CD14-positive monocyte (primary cell): ENCODE data around the gene PCCA. TPM values are rescaled to one million over a fixed set of nuclear protein-coding genes. Genes with fewer than 3 reads are reported as not detected.

Experiments
- DNase-seq, 3 donors: peaks; one replicate each; pipeline ENCODE4 v3.0.0-alpha.2; 2011 to 2022
- H2AFZ ChIP-seq: 2 replicates; pipeline ENCODE4 v1.6.0; 2012; ENCODE audit warnings: mild to moderate bottlenecking, low read depth, low read length, inconsistent platforms; ENCODE audit not compliant: insufficient read depth, poor library complexity, severe bottlenecking
- H3K27ac ChIP-seq, 2 donors: 1 replicate in 1 of 2; 2 replicates in 1 of 2; pipeline ENCODE4 v1.5.1; 2012 to 2013; ENCODE audit warnings: low read length in 2 of 2, control low read depth in 1 of 2, inconsistent platforms in 1 of 2, low read depth in 1 of 2, mild to moderate bottlenecking in 1 of 2
- H3K27me3 ChIP-seq, 2 donors: one replicate each; pipeline versions ENCODE4 v1.6.0 to v1.6.1; 2011 to 2013; ENCODE audit warnings: low read length in 2 of 2; ENCODE audit not compliant: control insufficient read depth in 2 of 2, insufficient read depth in 2 of 2
- H3K36me3 ChIP-seq, 2 donors: replicated peaks in 1 of 2; 1 replicate in 1 of 2; 2 replicates in 1 of 2; pipeline versions ENCODE4 v1.5.1 to v1.6.1; 2012 to 2013; ENCODE audit warnings: low read length in 2 of 2, control low read depth in 1 of 2, inconsistent platforms in 1 of 2, mild to moderate bottlenecking in 1 of 2; ENCODE audit not compliant: insufficient read depth in 2 of 2, control insufficient read depth in 1 of 2
- H3K4me1 ChIP-seq, 2 donors: 1 replicate in 1 of 2; 2 replicates in 1 of 2; pipeline versions ENCODE4 v1.5.1 to v1.6.1; 2012 to 2013; ENCODE audit warnings: low read length in 2 of 2, control low read depth in 1 of 2, inconsistent platforms in 1 of 2, mild to moderate bottlenecking in 1 of 2, moderate library complexity in 1 of 2; ENCODE audit not compliant: insufficient read depth in 2 of 2, control insufficient read depth in 1 of 2
- H3K4me2 ChIP-seq: replicated peaks from 2 replicates; pipeline ENCODE3; 2012; ENCODE audit warnings: low read length, moderate library complexity, mild to moderate bottlenecking; ENCODE audit not compliant: poor library complexity, severe bottlenecking; ENCODE audit errors: extremely low read depth
- H3K4me3 ChIP-seq, 3 experiments: fragments of 200-600 bp in 1 of 3; sonication (generic) in 1 of 3; replicated peaks in 1 of 3; 1 replicate in 2 of 3; 2 replicates in 1 of 3; pipeline ENCODE4 v1.5.1; 2011 to 2013; ENCODE audit warnings: low read length in 3 of 3, mild to moderate bottlenecking in 3 of 3, control low read depth in 2 of 3, low read depth in 2 of 3, inconsistent platforms in 1 of 3, moderate library complexity in 1 of 3
- H3K79me2 ChIP-seq: 2 replicates; pipeline ENCODE4 v1.6.0; 2012; ENCODE audit warnings: mild to moderate bottlenecking, control low read depth, inconsistent platforms, low read length, moderate library complexity; ENCODE audit not compliant: insufficient read depth
- H3K9ac ChIP-seq: 2 replicates; pipeline ENCODE4 v1.6.0; 2017; ENCODE audit warnings: low read length, mild to moderate bottlenecking; ENCODE audit not compliant: insufficient read depth, poor library complexity, severe bottlenecking
- H3K9me3 ChIP-seq, 2 donors: replicated peaks in 1 of 2; 1 replicate in 1 of 2; 2 replicates in 1 of 2; pipeline versions ENCODE4 v1.5.1 to v1.6.1; 2012 to 2013; ENCODE audit warnings: low read length in 2 of 2, control low read depth in 1 of 2; ENCODE audit not compliant: control insufficient read depth in 1 of 2, insufficient read depth in 1 of 2
- H4K20me1 ChIP-seq: 2 replicates; pipeline ENCODE4 v1.6.0; 2012; ENCODE audit warnings: mild to moderate bottlenecking, low read length, control low read depth, moderate library complexity; ENCODE audit not compliant: insufficient read depth
- H3K27ac Mint-ChIP-seq, 7 donors: one replicate each; pipeline ENCODE4 v1.8.0; 2020; ENCODE audit warnings: mild to moderate bottlenecking in 7 of 7, mixed read lengths in 7 of 7, moderate library complexity in 6 of 7, inconsistent platforms in 2 of 7
- H3K27me3 Mint-ChIP-seq, 3 donors: one replicate each; pipeline ENCODE4 v1.8.0; 2021 to 2022; ENCODE audit warnings: low read depth in 3 of 3, mild to moderate bottlenecking in 3 of 3, mixed read lengths in 3 of 3, moderate library complexity in 3 of 3, inconsistent platforms in 1 of 3
- H3K36me3 Mint-ChIP-seq, 2 donors: one replicate each; pipeline ENCODE4 v1.8.0; 2020; ENCODE audit warnings: mixed read lengths in 2 of 2, inconsistent platforms in 1 of 2, mild to moderate bottlenecking in 1 of 2
- H3K4me1 Mint-ChIP-seq: one replicate; pipeline ENCODE4 v1.8.0; 2020; ENCODE audit warnings: mild to moderate bottlenecking, mixed read lengths
- H3K4me3 Mint-ChIP-seq, 2 donors: one replicate each; pipeline ENCODE4 v1.8.0; 2020; ENCODE audit warnings: mild to moderate bottlenecking in 2 of 2, mixed read lengths in 2 of 2, moderate library complexity in 1 of 2
- H3K9me3 Mint-ChIP-seq, 7 donors: one replicate each; pipeline ENCODE4 v1.8.0; 2020 to 2022; ENCODE audit warnings: mixed read lengths in 7 of 7, mild to moderate bottlenecking in 6 of 7, moderate library complexity in 6 of 7, inconsistent platforms in 2 of 7
- CTCF ChIP-seq: fragments of 200-600 bp; IDR thresholded peaks from one replicate; pipeline ENCODE4 v1.8.0; 2022; ENCODE audit warnings: antibody characterized with exemption, mild to moderate bottlenecking
- WGBS: methylation state at CpG from one replicate; pipeline ENCODE4 v1.1.5; 2013; ENCODE audit warnings: missing lambda C conversion rate; ENCODE audit not compliant: insufficient coverage; 5-methylcytosine and 5-hydroxymethylcytosine counted together
- intact Hi-C, 2 donors: fragments of 100-400 bp; cut with micrococcal nuclease; formaldehyde crosslinking; loops; one replicate each; pipeline versions ENCODE4 v1.15.0 to v1.15.1; 2023
- polyA plus RNA-seq, 3 donors: library from polyadenylated mRNA; depleted of rRNA in 1 of 3; unstranded in 2 of 3; stranded (reverse) in 1 of 3; fragments of 300-500 nt in 2 of 3; fragments of >200 nt in 1 of 3; fragmentation: Illumina TruSeq in 2 of 3; gene quantifications; 1 replicate in 2 of 3; 2 replicates in 1 of 3; pipeline ENCODE4 v1.2.3, GENCODE V29; 2012 to 2021

PCCA gene
- polyA plus RNA-seq, 3 donors, result 4.4 to 13.5 (median 11.9) TPM

- Histone ChIP-seq H4K20me1 (no peaks in the 10 kb centered on the region), H3K27ac (no peak overlapping the region), H3K36me3 (no peaks in the 10 kb centered on the region), H3K4me2 (no peak overlapping the region), H3K79me2 (no peaks in the 10 kb centered on the region), H3K27me3 (no peaks in the 10 kb centered on the region), H3K4me3 (no peak overlapping the region), H3K9ac (no peak overlapping the region), H3K4me1 (peaks cover 47 to 48% of the 10 kb centered on the region in 2 donors), H3K9me3 (peaks cover 0 to 4% of the 10 kb centered on the region in 2 donors), H2AFZ (no peak overlapping the region)
- no peak for DNase-seq
- Mint-ChIP-seq H3K4me3 (no peak overlapping the region), H3K4me1 (peaks cover 44% of the 10 kb centered on the region), H3K27me3 (no peaks in the 10 kb centered on the region), H3K9me3 (peaks cover 0 to 6% (median 3%) of the 10 kb centered on the region in 7 donors), H3K36me3 (peaks cover 2 to 7% of the 10 kb centered on the region in 2 donors), H3K27ac (no peak overlapping the region)
- WGBS, result no CpG with 5 or more reads among the region's 4 CpGs
- no peak for TF ChIP-seq CTCF
- intact Hi-C loops, result no loop called here
These were observed 119.1 kb downstream of the PCCA start for GRCh38 chr13:100208002-100208401.

GRCh38 chr13:100208626-100209025 is 119.7 kb downstream of the PCCA start:
- no peaks in the 10 kb centered on the region for H3K9me3 ChIP-seq
- H3K36me3 Mint-ChIP-seq, result peaks cover 2 to 5% of the 10 kb centered on the region in 2 donors
- no peaks in the 10 kb centered on the region for H3K27me3 ChIP-seq
- H3K4me1 Mint-ChIP-seq, result peaks cover 46% of the 10 kb centered on the region
- H3K4me3 ChIP-seq, result no peak overlapping the region
- H2AFZ ChIP-seq, result no peak overlapping the region
- 67% methylated on average over 1 of the region's 2 CpGs for WGBS
- H3K27me3 Mint-ChIP-seq, result no peaks in the 10 kb centered on the region
- TF ChIP-seq CTCF, result no peak
- peaks cover 47 to 48% of the 10 kb centered on the region in 2 donors for H3K4me1 ChIP-seq
- DNase-seq, result no peak
- no peaks in the 10 kb centered on the region for H4K20me1 ChIP-seq
- H3K27ac ChIP-seq, result no peak overlapping the region
- H3K9me3 Mint-ChIP-seq, result peaks cover 0 to 6% (median 2%) of the 10 kb centered on the region in 7 donors
- intact Hi-C loops, result no loop called here
- H3K27ac Mint-ChIP-seq, result no peak overlapping the region
- H3K79me2 ChIP-seq, result no peaks in the 10 kb centered on the region
- H3K4me2 ChIP-seq, result no peak overlapping the region
- H3K4me3 Mint-ChIP-seq, result no peak overlapping the region
- H3K36me3 ChIP-seq, result no peaks in the 10 kb centered on the region
- H3K9ac ChIP-seq, result no peak overlapping the region
